ENCODE measurements around the gene FZD7. TPM values are rescaled to one million over a fixed set of nuclear protein-coding genes. Genes with fewer than 3 reads are reported as not detected.

The FZD7 gene
- total RNA-seq, 1 experiment from 2014 or later = 9.2 TPM

DNA sequence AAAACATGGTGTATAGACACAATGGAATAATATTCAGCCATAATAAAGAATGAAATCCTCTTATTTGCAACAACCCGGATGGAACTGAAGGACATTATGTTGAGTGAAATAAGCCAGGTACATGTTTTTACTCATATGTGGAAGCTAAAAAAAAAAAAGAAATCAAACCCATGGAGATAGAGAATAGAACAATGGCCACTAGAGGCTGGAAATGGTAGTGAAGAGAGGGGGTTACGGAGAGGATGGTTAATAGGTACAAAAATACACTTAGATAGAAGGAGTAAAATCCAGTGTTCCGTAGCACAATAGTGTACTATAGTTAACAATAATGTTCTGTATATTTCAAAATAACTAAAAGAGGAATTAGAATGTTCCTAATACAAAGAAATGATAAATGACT is 26.6 kb downstream of the FZD7 start:
- Histone ChIP-seq H3K27ac (no peak overlapping the region), H3K36me3 (no peaks in the 10 kb centered on the region), H3K4me1 (no peaks in the 10 kb centered on the region), H3K4me3 (no peak overlapping the region), H3K9me3 (replicated peaks) (no peaks in the 10 kb centered on the region), H3K27me3 (no peaks in the 10 kb centered on the region)
- DNase-seq = no peak

DNA sequence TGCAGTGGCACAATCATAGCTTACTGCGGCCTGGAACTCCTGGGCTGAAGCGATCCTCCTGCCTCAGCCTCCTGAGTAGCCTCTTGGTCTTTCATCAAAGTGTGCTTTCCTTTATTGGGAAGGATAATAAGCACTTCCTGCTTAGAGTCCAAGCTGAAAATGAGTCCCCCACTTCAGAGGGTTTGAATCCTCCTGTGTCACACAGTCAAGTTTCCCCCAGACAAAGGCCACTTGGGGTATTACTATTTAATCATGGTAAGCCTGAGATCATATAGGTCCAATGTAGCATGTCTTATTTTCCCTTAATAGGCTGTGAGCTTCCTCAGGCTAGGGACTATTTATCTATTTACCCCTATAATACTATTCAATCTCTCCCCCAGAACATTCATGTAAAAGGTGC is 28.0 kb downstream of the FZD7 start:
- Histone ChIP-seq H3K4me1 (no peaks in the 10 kb centered on the region), H3K4me3 (no peak overlapping the region), H3K27ac (no peak overlapping the region), H3K9me3 (replicated peaks) (no peaks in the 10 kb centered on the region), H3K36me3 (no peaks in the 10 kb centered on the region), H3K27me3 (no peaks in the 10 kb centered on the region)
- no peak for DNase-seq

DNA sequence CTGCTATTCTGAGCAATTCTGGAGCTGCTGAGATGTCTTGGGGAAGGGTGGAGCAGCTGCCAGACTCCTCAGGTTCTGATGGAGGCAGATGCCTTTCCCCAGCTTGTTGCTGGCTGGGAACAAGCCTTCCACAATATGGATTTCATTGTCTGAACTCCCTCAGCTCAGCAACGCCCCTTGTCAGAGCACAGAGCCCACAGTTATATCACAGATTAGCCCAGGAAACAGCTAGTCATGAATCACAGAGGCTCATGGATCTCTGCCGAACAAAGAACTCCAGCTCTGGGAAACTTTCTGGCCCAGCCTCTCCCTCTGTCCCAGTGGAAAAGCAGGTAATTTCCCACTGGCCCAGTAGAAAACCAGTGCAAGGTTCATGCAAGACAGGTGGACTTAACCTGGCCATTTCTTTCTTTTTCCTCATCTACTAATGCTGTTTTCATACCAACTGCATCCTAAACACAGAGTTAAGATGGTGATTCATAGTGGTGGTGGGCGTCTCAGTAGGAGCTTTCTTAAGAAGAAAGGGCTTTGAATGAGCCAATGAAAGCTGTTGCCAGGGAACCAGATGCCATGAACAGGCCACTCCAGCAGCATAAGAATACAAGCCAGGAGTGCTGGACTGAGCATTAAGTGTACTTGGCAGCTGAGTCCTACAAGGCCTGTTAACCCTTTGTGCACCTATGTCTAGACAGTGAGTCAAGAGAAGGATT is 30.7 kb downstream of the FZD7 start:
- H3K9me3 ChIP-seq (replicated peaks) = no peaks in the 10 kb centered on the region
- DNase-seq = no peak
- no peaks in the 10 kb centered on the region for H3K36me3 ChIP-seq
- no peaks in the 10 kb centered on the region for H3K4me1 ChIP-seq
- no peaks in the 10 kb centered on the region for H3K27me3 ChIP-seq
- no peak overlapping the region for H3K27ac ChIP-seq
- no peak overlapping the region for H3K4me3 ChIP-seq

DNA sequence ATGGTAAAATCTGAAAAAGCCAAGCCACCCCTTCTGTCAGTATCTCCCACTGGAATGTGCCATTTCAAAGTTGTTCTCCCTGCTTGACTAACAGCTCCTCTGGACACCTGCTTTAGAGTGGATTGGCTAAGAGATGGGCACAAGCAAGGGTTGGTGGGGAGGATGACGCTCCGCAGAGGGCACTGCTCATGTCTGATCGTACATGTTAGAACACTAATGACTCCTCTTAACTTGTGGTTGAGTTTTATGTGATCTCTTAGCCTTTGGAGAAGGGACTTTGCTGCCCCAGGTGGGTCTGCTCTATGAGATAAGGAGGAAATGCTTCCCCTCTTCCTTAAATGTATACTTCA is 31.2 kb downstream of the FZD7 start:
- H3K36me3 ChIP-seq = no peaks in the 10 kb centered on the region
- no peak overlapping the region for H3K4me3 ChIP-seq
- no peak overlapping the region for H3K27ac ChIP-seq
- H3K27me3 ChIP-seq = no peaks in the 10 kb centered on the region
- H3K9me3 ChIP-seq (replicated peaks) = no peaks in the 10 kb centered on the region
- no peak for DNase-seq
- H3K4me1 ChIP-seq = no peaks in the 10 kb centered on the region

GRCh38 chr2:202065876-202066275 is 32.2 kb downstream of the FZD7 start:
- no peaks in the 10 kb centered on the region for H3K36me3 ChIP-seq
- H3K4me1 ChIP-seq = no peaks in the 10 kb centered on the region
- no peak overlapping the region for H3K27ac ChIP-seq
- no peak overlapping the region for H3K4me3 ChIP-seq
- no peaks in the 10 kb centered on the region for H3K9me3 ChIP-seq (replicated peaks)
- DNase-seq = no peak
- H3K27me3 ChIP-seq = no peaks in the 10 kb centered on the region

DNA sequence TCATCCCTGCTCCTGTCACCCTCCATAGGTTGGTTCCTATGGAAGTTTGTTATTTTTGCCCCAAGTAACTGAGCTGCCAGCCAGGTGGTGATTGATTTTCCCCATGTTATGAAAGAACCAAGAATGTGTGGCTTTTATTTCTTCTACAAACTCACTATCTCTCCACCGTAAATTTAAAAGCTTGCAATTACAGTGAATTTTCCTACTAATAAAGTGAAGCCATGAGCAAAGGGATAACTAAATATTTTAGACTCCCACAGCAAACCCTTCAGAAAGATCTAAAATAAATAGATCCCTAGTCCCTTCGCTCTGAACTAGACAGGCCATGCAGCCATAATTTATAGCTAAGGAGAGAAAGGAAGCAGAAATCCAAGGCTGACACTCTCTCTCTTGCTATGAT is 33.2 kb downstream of the FZD7 start:
- H3K27me3 ChIP-seq = no peaks in the 10 kb centered on the region
- H3K9me3 ChIP-seq (replicated peaks) = no peaks in the 10 kb centered on the region
- no peak overlapping the region for H3K27ac ChIP-seq
- no peaks in the 10 kb centered on the region for H3K36me3 ChIP-seq
- no peaks in the 10 kb centered on the region for H3K4me1 ChIP-seq
- H3K4me3 ChIP-seq = no peak overlapping the region
- no peak for DNase-seq

DNA sequence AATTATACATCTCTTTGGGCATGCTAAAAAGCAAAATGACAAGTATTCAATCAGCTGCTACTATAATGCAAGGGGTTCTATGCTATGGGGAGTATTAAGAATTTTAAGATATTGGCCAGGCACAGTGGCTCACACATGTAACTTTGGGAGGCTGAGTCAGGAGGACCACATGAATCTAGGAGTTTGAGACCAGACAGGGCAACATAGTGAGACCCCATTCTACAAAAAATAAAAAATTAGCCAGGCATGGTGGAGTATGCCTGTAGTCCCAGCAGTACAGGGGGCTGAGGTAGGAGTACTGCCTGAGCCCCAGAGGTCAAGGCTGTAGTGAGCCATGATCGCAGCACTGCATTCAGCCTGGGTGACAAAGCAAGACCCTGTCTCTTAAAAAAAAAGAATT is 33.9 kb downstream of the FZD7 start:
- Histone ChIP-seq H3K4me3 (no peak overlapping the region), H3K9me3 (replicated peaks) (no peaks in the 10 kb centered on the region), H3K27ac (no peak overlapping the region), H3K4me1 (no peaks in the 10 kb centered on the region), H3K36me3 (no peaks in the 10 kb centered on the region), H3K27me3 (no peaks in the 10 kb centered on the region)
- no peak for DNase-seq

GRCh38 chr2:202069170-202070067 is 35.8 kb downstream of the FZD7 start:
- Histone ChIP-seq H3K27ac (no peak overlapping the region), H3K4me3 (no peak overlapping the region), H3K36me3 (no peaks in the 10 kb centered on the region), H3K4me1 (no peaks in the 10 kb centered on the region), H3K27me3 (no peaks in the 10 kb centered on the region), H3K9me3 (replicated peaks) (no peaks in the 10 kb centered on the region)
- DNase-seq = no peak

DNA sequence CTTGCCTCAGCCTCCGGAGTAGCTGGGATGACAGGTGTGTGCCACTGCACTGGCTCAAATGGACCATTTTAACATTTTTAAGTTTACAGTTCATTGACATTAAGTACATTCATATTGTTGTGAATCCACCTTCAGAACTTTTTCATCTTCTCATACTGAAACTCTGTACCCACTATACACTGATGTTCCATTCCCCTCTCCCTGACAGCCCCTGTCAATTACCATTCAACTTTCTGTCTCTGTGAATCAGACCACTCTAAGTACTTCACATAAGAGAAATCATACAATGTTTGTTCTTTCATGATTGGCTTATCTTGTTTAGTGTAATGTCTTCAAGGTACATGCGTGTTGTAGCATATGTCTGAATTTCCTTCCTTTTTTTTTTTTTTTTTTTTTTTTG is 37.5 kb downstream of the FZD7 start:
- DNase-seq = no peak
- Histone ChIP-seq H3K4me3 (no peak overlapping the region), H3K27ac (no peak overlapping the region), H3K9me3 (replicated peaks) (no peaks in the 10 kb centered on the region), H3K36me3 (no peaks in the 10 kb centered on the region), H3K4me1 (no peaks in the 10 kb centered on the region), H3K27me3 (no peaks in the 10 kb centered on the region)

DNA sequence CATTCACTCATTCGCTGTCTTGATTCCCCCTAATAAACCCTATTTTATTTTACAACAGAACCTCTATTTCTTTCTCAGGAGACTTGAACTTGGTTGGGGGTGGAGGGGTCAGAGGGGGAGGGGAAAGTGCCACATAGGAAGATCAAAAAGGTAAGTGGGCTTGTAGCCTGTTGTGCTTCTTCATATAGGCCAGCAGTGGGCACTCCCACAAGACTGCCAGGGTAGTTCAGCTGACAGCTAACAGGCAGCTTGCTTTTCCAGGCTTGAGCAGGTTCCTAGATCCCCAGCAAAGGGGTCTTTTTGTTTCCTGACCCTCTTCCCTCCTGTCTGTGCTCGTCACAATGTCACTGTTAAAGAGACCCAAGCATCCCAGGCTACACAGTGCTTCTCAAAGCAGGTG is 38.6 kb downstream of the FZD7 start:
- no peaks in the 10 kb centered on the region for H3K9me3 ChIP-seq (replicated peaks)
- H3K27ac ChIP-seq = no peak overlapping the region
- no peaks in the 10 kb centered on the region for H3K4me1 ChIP-seq
- no peaks in the 10 kb centered on the region for H3K27me3 ChIP-seq
- no peak overlapping the region for H3K4me3 ChIP-seq
- DNase-seq = no peak
- no peaks in the 10 kb centered on the region for H3K36me3 ChIP-seq

DNA sequence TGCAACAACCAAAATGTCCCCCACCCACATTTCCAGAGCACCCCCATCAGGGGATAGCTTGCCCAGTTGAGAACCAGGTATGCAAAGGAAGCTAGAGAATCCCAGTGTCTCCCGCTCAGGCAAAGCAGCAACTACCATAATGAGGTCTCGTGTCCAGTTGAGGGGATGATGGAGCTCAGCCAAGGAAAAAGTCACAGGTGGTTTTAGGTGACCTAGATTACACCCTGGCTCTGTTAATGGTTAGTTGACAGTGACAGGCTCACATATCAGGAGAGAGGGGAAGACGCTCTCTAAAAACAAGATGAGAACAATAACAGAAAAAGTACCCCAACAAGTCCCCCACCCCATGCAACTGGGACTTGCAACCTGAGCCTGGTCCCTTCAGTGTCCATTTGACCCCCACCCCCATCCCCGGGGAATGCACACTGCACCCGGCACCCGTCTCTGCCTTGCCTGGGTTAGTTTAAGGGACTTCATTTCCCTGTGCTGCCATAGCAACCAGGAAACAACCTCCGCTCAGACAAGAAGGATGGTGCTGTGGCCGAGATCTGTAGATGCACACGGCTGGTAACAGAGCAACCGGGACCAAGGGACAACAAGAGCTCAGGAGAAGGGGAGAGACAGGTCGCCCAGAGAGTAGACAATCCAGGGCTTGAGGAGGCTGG is 39.2 kb downstream of the FZD7 start, which contains the start of gene KIAA2012:
KIAA2012 (plus strand) TSS at position 519 of the 665 bp plus-strand sequence. CDS start 373 bp downstream, outside the sequence.
- Histone ChIP-seq H3K27ac (no peak within 1 kb of the TSS), H3K4me3 (no peak within 1 kb of the TSS), H3K4me1 (no peaks in the 10 kb centered on the region), H3K27me3 (no peaks in the 10 kb centered on the region), H3K9me3 (replicated peaks) (no peaks in the 10 kb centered on the region), H3K36me3 (no peaks in the 10 kb centered on the region)
- DNase-seq = no peak

DNA sequence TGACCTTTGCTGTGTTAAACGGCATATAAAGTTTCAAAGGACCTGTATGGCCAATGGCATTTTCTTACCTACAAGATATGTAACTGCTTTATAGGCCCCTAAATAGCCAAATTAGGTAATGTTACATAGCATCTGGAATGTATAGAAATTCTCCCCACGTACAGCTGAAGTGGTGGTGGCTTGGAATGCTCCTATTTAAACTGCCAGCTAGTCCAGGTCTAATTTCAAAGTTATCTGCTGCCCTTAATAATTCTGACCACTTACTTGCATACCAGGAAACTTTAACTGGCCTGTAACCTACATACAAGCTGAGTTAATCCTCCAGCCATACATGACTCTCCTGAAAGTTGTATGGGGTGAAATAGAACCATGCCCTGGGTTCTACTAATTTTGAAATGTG is 40.7 kb downstream of the FZD7 start:
- Histone ChIP-seq H3K4me1 (no peaks in the 10 kb centered on the region), H3K27ac (no peak overlapping the region), H3K4me3 (no peak overlapping the region), H3K27me3 (no peaks in the 10 kb centered on the region), H3K36me3 (no peaks in the 10 kb centered on the region), H3K9me3 (replicated peaks) (no peaks in the 10 kb centered on the region)
- DNase-seq = no peak

DNA sequence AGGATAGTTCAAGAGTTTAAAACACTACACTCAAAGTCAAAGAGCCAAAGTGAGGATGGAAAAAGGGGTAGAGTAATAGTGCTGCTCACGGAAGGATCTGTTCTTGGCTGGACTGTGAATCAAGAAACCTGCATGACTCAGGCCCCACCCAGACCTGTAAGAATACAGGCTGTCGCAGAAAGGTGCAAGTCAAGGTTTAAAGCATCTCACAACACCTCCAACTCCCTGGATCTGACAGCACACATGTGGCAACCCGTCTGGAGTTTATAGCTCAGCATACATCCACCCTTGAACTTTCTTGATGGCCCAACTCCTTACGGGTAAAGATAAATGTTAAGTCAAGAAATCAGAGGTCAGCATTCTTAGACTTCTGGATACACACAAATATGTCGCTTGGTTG is 45.7 kb downstream of the FZD7 start:
- Histone ChIP-seq H3K27me3 (no peaks in the 10 kb centered on the region), H3K9me3 (replicated peaks) (no peaks in the 10 kb centered on the region), H3K4me1 (no peaks in the 10 kb centered on the region), H3K36me3 (no peaks in the 10 kb centered on the region), H3K27ac (no peak overlapping the region), H3K4me3 (no peak overlapping the region)
- DNase-seq = no peak

- Histone ChIP-seq H3K9me3 (replicated peaks) (no peaks in the 10 kb centered on the region), H3K4me3 (no peak overlapping the region), H3K4me1 (no peaks in the 10 kb centered on the region), H3K27me3 (no peaks in the 10 kb centered on the region), H3K27ac (no peak overlapping the region), H3K36me3 (no peaks in the 10 kb centered on the region)
- DNase-seq = peak in 1 of 2 experiments; percentile 11
Measured at GRCh38 chr2:202084265-202084664, 50.6 kb downstream of the FZD7 start.

Data from SJCRH30 (cell line).